ENCODE data around the gene FKBP14.

Gene FKBP14, protein sequence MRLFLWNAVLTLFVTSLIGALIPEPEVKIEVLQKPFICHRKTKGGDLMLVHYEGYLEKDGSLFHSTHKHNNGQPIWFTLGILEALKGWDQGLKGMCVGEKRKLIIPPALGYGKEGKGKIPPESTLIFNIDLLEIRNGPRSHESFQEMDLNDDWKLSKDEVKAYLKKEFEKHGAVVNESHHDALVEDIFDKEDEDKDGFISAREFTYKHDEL

DNA sequence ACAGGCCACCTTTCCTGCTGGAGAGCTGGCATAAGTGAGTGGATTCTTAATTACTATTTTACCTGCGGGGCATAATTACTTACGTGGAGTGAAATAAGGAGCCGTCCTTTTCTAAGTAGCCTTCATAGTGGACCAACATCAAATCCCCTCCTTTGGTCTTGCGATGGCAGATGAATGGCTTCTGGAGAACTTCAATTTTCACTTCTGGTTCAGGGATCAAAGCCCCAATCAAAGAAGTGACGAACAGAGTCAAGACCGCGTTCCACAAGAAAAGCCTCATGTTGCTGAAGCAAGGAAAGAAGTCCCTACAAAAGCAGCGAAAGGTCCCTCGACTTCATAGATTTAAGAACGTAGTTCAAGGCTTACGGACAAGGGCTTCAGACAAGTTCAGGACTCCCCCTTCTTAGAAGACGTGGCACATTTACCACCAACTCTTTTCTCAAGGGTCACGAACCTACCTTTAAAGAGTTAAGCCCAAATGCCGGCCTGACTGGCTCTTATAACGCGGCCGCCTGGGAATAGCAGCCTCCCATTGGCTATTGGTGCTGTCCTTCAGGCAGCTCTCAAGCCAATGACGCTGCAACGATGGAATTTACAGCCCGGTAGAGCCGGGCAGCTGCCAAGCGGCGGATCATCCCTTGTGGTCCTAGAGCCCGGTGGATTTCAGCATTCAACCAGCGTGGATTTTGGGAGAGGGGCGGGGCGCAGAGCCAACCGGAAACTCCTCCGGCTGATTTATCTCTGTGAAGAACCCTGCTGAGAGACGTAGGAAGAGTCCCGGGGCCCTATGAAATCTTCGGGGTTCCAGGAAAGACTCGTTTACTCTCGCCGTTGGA is at the start of gene FKBP14:
Gene FKBP14 (minus strand): TSS at position 474 of the 836 bp plus-strand sequence. CDS start 194 bp downstream, at position 280.
- peak; percentile 96 for DNase-seq

DNA sequence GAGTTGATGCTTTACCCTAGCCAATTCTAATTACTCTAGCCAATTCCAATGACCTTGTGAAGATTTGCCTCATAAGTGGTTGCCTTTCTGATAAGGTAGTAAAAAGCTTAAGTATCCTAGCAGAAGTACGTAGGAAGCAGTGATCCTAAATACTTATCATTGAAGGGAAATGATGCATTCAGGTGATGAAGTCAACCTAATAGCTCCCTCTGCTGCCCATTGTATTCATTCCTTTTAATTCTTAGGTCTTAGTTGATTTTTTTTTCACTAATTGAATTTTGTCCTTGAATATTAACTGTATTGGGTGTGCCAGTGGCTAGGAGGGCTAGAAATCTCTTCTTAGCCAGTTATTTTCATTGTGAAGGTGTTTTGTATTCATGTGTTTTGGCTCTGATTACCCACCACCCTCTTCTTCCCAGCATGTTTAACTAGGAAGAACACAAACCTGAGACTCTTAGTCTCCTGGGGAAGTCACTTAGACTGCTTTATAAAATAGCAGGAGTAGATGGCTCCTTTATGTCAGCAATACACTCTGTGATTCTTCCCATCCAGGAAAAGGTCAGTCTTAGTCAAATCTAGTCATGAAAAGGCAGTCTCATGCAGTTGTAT is 48.0 kb upstream of the FKBP14 start:
- DNase-seq = peak; percentile 5

DNA sequence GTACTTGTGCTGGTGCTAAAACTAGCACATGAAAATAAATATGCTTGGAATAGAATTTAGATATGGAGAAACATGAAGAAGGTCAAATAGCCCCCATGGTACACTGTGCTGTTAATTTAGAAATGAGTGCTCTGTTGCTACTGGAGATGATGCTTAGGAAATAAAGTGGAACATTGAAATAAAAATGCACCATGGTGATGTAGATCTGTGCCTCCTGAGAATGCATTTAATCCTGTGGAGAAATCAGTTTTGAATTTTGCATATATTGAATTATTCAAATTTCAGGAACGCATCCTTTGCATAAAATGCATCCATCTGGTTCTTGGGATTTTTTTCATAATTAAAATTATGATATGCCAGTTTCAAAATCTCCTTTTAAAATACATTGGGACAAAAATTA is 46.2 kb upstream of the FKBP14 start:
- no peak for DNase-seq

DNA sequence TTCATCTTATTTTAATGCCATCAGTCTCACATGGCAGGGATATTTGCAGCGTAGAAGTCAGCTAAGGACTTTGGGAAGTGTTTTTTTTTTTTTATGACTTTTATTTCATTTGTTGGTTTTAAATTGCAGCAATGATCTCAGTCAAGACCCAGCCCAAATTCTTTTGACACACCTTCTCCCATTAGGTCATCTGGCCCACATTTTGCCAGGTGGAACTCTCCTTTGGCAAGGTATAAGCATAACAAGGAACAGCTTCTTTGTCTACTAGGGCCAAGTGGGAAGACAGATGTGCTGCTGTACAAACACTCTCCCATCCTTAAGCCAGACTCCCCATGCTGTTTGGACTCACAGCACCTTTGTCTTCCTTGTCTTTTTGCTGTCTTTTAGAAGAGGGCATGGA is 43.5 kb upstream of the FKBP14 start:
- DNase-seq = no peak

DNA sequence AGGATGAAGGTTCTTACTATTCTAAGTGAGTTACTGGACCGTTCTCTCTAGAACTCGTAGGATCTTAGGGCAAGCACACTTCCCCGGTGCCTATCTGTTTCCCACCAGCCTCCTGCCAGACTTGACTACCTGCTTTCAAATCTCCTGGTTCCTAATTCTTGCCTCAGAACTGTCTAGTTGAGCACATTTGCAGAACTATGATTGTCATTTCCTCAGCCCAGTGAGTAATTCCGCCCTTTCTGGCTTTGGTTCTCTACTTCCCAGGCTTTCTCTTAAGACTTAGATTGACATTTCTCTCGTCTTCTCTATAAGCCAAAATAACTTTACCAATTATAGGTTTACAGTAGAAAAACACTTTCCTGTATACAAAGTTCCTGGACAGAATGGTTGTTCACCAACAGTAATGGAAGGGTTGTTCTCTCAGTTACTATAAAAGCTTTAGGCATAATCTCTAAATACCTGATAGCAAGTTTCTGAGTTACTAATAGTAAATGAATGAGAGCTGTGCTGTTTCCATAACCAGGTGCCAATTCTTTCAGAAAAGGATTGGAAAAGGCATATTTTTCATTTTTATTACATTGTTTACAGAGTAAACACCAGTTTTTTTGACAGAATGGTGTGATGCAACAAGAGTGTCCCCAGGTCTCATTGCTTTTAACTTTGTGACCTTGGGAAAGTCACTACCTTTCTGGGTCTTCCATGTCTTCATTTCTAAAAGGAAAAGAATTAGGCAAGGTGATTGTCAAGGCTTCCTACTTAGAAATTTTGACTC is 42.8 kb upstream of the FKBP14 start:
- DNase-seq = no peak

DNA sequence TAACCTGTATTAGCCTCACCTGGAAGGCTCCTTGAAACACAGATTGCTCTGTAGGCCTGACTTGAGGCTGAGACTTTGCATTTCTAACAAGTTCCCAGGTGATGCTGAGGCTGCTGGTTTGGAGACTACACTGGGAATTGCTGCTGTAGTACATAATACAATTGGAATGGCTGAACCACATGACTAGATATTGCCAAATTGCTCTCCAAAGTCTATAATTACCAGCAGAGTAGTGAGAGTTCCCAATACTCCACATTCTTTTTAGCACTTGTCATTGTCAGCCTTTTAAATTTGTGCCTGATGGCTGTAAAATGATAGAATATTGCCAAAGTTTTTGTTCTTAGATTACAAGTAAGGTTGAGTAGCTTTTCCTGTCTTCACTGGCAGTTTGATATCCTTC is 41.6 kb upstream of the FKBP14 start:
- no peak for DNase-seq

DNA sequence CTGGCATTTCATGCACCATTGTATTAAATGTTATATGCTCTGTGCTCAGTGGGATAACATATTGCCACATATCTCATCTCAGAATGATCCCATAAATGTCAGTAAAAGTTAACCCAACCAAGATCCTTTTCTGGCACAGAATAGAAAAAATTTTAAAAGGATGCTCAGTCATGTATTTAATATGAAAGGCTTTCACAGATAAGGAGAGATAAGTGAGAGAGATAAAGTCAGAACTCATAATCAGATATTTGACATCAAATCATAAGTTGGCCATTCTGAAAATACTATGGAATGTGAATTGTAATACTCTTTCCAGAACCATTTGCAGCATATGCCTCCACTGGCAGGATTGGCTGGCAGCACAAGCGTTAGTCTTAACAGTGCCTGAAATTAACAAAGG is 40.2 kb upstream of the FKBP14 start:
- DNase-seq = no peak

DNA sequence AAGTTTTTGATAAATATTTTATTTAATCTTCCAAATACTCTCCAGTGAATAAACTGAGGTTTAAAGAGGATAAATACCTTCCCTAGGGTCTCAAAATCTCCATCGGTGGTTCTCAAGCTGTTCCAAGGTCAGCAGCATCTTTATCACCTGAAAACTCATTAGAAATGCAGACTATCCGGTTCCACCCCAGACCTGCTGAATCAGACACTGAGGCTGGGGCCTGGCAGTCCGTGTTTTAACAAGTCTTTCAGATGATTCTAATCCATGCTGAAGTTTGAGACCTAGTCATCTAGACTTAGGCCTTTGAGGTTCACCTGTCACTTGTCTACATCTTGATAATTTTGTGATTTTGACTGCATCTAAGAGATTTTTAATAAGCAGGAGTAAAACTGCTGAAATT is 39.2 kb upstream of the FKBP14 start:
- DNase-seq = no peak

DNA sequence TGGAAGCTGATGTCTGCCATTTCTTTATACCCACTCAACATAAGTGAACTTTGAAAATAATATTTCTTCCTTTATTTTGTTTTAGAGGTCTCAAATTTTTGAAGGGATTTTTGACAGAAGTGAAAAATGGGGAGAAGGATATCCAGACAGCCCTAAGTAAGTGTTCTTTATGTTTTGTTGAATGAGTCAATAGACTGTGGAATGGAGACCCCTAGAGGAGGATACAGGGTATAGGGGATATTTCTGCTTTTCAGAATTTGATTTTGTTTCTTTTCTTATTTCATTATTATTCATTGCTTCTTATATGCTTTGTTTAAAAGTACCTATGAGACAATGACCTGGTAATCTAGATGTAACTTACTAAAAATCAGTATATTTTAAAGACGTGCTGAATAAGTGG is 36.1 kb upstream of the FKBP14 start:
- DNase-seq = peak; percentile 22

DNA sequence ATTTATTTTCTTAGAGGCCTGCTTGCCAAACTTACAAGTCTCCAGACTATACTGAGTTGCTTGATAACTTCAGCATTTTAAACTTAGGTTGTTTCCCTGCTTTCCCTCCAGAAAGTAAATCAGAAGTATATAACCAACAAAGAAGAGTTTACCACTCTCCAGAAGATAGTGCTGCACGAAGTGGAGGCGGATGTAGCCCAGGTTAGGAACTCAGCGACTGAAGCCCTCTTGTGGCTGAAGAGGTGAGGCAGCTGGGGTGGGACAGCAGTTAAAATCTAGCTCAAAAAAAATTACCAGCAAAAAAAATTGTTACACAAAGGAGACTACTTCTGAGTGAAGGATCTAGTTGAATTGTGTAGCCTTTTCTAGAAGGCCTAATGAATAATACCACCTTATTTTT is 35.3 kb upstream of the FKBP14 start:
- DNase-seq = peak; percentile 46

DNA sequence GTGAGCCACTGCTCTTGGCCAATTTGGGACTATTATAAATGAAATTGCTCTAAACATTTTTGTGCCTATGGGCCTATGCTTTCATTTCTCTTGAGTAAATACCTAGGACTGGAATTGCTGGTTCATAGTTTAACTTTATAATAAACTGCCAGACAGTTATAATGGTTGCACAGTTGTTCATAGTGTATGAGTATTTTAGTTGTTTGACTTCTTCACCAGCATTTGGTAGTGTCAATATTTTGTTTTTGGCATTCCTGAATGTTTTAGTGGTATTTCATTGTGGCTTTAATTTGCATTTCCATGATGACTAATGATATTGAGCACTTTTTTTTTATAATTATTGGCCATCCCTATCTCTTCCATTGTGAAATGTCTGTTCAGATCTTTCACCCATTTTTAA is 31.2 kb upstream of the FKBP14 start:
- DNase-seq = no peak

DNA sequence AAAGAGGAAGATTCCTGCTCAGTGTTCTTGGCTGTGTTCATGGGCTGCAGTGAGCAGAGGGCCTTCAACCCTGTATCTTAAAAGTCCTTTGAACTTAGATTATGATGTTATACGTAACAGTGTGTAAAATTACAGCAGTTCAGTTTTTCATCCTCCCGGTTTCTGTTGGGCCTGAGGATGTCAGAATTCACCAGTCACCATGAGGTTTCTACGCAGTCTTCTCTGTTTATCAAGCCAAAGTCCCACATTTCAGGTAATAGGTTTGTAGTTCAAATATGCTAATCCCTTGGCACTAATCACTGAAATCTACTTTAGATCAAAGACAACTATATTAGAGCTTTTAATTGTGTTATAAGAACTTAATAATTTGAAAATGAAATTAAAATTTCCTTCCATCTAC is 26.6 kb upstream of the FKBP14 start:
- DNase-seq = no peak

DNA sequence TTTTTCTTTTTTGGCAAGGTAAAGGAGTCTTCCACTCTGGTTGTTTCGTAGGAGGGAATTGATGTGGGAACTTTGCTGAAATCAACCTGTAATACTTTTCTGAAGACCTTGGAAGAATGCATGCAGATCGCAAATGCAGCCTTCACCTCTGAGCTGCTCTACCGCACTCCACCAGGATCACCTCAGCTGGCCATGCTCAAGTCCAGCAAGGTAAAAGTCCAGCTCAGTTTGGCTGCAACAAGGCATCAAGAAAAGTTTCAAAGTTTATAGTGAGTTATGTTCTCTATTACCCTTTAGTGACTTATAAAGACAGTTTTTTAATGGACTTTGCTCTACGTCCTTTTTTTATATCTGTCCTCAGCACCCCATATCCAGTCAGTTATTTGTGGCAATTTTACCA is 22.7 kb upstream of the FKBP14 start:
- DNase-seq = no peak

DNA sequence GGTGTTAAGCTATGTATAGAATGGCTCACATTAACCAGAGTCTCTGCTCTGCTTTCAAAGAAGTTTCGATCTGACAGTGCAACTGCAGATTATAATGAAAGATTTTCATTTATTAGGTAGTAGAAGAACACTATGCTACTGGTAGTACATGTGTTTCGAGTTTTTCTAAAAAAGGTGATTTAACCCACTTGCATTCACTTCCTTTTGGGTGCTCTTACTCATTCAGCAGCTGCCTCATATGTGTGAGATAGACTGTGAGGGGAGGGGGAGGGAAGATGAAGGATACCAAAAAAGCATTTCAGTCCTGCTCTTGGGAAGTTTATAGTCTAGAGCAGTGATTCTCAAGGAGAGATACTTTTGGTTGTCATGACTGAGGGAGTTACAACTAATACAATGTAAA is 22.1 kb upstream of the FKBP14 start:
- no peak for DNase-seq

DNA sequence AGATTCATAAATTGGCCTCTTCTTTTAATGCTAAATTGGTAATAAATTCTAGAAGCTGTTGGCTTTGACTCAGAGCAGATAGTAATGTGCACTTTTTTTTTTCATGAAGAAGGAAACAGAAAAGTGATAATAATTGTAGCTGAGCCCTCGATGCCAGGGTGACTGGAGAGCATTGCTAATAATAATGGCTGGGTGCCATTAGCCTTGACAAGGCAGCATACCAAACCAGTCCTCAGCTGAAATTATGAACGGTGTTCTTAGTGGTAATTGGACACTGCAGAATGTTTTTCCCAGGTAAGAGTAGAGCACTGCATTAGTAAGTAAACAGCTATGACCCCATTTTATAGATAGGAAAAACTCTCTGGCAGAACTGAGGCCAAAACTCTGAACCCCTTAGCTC is 20.6 kb upstream of the FKBP14 start:
- DNase-seq = no peak

DNA sequence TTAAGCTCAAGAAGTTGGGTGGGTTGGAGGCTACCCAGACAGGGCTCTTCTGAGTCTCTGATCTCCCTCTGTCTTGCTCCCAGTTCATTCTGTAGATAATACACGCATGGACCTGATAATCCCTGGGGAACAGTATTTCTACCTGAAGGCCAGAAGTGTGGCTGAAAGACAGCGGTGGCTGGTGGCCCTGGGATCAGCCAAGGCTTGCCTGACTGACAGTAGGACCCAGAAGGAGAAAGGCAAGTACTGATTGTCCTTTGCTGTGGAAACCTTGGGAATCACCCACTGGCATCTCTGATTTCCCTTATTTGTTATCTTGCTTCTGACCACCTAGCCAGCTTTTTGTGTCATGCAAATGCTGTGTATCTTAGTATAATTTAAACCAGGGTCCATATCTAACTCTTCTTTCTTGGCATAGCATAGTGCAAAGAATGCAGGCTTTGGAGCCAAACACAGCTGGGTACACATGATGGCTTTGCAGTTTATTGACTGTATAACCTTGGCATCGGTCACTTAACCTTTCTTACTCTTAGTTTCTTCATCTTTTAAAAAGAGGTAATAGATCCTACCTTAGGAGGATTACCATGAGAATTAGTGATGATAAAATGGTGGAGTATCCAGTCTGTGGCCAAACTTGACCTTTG is 19.7 kb upstream of the FKBP14 start:
- DNase-seq = no peak

DNA sequence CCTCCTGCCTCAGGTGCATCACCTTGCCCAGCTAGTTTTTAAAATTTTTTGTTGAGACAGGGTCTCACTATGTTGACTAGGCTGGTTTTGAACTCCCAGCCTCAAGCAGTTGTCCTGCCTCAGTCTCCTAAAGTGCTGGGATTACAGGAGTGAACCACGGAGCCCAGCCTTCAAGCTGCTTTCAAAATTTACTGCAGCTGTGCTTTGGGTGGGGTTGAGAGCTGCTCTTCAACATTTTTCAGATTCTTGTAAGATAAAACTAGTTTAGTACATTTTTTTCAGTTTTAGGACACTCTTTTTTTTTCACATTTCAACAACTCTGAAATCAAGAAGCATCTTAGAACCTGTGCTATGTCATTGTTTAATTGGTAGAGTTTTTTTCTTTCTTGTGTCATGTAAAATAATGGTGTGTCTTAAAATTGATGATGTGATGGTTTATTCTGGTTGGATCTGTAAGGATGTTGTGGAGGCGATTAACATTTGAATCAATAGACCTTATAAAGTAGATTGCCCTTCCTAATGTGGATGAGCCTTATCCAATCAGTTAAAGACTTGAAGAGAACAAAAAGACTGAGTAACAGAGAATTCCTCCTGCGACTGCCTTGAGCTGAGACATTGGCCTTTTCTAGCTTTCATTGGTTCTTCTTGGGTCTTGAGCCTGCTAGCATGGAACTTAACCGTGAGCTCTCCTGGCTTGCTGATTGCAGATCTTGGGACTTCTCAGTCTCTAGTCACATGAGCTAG is 15.2 kb upstream of the FKBP14 start:
- no peak for DNase-seq

DNA sequence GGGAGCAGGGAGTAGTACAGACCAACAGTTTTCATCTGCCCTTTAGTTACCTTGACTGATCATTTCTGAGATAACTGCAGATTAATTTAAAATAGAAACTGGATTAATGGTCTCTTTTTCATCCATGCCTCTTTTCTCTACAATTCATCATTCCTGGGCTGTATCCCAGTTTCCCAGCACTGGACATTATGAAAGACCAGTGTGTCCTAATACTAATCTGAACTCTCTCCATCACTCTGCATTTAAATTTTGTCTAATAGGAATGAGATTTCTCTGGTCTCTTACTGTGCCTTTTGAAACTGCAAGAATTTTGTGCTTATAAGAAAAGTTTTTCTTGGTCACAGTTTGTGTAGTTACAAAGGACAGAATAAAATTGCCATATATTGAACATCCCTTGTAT is 14.4 kb upstream of the FKBP14 start:
- no peak for DNase-seq

DNA sequence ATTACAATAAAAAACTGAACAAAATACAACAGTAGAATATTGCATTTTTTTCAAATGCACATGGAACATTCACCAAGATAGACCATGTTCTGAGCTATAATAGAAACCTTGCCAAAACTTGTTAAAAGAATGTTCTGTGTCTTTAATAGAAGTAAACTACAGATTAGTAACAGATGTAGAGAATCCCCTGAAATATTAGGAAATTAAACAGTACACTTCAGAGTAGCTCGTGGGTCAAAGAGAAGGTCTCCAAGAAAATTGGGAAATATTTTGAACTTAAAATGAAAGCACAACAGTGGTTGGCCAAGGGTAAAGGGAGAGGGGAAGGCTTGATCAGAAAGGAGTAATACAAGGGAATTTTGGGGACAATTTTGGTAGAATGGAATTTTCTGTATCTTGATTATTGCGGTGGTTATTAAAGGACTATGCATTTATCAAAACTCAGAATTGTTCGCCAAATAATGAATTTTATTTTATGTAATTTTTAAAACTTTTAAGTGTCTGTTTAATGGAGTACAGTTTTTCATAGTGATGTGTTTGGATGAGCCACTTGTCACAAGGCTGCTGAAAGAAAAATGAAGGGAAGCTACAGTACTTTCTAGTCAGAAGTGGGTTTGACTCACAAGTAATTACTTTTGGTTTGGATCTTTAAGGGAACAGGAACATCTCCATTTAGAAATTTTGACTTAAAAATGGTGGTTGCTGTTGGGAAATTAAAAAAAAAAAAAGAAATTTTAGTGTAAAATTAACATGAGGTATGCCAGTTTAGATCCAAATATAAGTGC is 11.9 kb upstream of the FKBP14 start:
- no peak for DNase-seq

DNA sequence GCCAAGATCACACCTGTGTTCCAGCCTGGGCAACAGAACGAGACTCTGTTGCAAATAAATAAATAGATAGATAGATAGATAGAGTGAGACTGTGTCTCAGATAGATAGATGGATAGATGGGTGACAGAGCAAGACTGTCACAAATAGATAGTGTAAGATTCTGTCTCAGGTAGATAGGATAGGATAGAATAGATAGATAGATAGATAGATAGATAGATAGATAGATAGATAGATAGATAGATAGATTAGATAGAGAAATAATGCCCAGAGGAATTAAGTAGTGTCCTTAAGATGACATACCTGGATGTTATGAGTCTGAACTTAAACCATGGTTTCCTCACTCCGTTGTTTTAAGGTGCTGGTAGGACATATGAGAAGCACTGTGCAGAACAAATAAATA is 9.7 kb upstream of the FKBP14 start:
- no peak for DNase-seq

DNA sequence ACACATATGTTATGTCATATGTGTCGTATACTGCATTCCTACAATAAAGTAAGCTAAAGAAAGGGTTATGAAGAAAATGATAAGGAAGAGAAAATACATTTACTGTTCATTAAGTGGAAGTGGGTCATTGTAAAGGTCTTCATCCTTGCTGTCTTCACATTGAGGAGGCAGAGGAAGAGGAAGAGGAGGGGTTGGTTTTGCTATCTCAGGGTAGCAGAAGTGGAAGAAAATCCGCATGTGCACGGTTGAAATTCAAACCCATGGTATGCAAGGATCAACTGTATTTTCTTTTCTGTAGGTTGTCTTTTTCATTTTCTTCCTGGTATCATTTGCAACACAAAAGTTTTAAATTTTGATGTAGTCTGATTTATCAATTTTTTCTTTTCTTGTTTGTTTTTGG is 8.0 kb upstream of the FKBP14 start:
- no peak for DNase-seq

All from CD4-positive, alpha-beta T cell treated with Interleukin-21 for 1 hour (primary cell).